Common myeloid progenitor, CD34-positive (primary cell): Measurements from ENCODE around the gene OR6Q1. TPM values are rescaled to one million over a fixed set of nuclear protein-coding genes. Genes with fewer than 3 reads are reported as not detected.
"Not testable (repeated sequence)": the region's sequence is repeated elsewhere in the genome, so short reads cannot be mapped to it uniquely, and the experiment has no call there.

Experiments
- CTCF ChIA-PET: fragments of 350-600 bp; sonication (Branson Sonifier 250); formaldehyde crosslinking; loops from one replicate; lab custom pipeline; 2021; ENCODE audit warnings: antibody characterized with exemption; lab: Charles Lee
- POLR2A ChIA-PET: fragments of 350-600 bp; sonication (Branson Sonifier 250); formaldehyde crosslinking; loops from one replicate; lab custom pipeline; 2021; ENCODE audit warnings: antibody characterized with exemption; lab: Charles Lee
- DNase-seq, 3 donors: peaks; one replicate each; pipeline versions ENCODE4 v3.0.0 to v3.0.0-alpha.2; 2013
- H3K27ac ChIP-seq, 2 experiments: 1 replicate in 1 of 2; 2 replicates in 1 of 2; pipeline ENCODE4 v1.7.0; 2013; ENCODE audit warnings: inconsistent platforms in 2 of 2, low read length in 2 of 2, mild to moderate bottlenecking in 2 of 2, low read depth in 1 of 2, moderate library complexity in 1 of 2; ENCODE audit not compliant: severe bottlenecking in 2 of 2, insufficient read depth in 1 of 2, poor library complexity in 1 of 2
- H3K27me3 ChIP-seq, 5 experiments: replicated peaks in 2 of 5; 1 replicate in 3 of 5; 2 replicates in 2 of 5; pipeline versions ENCODE4 v1.6.1 to v1.7.0; 2013; ENCODE audit warnings: low read length in 4 of 5, mild to moderate bottlenecking in 2 of 5, moderate library complexity in 2 of 5, inconsistent platforms in 1 of 5; ENCODE audit not compliant: insufficient read depth in 5 of 5, control insufficient read depth in 4 of 5
- H3K36me3 ChIP-seq, 4 experiments: 1 replicate in 2 of 4; 2 replicates in 2 of 4; pipeline versions ENCODE4 v1.6.1 to v1.7.0; 2013; ENCODE audit warnings: low read length in 3 of 4, control low read depth in 1 of 4, mild to moderate bottlenecking in 1 of 4; ENCODE audit not compliant: control insufficient read depth in 4 of 4, insufficient read depth in 4 of 4
- H3K4me1 ChIP-seq, 4 experiments: 1 replicate in 3 of 4; 2 replicates in 1 of 4; pipeline versions ENCODE4 v1.6.1 to v1.7.1; 2013; ENCODE audit warnings: low read length in 3 of 4, mild to moderate bottlenecking in 3 of 4, control low read depth in 1 of 4, inconsistent platforms in 1 of 4, moderate library complexity in 1 of 4; ENCODE audit not compliant: control insufficient read depth in 4 of 4, insufficient read depth in 4 of 4; ENCODE audit errors: control extremely low read depth in 1 of 4
- H3K4me3 ChIP-seq, 7 experiments: 1 replicate in 4 of 7; 2 replicates in 3 of 7; pipeline versions ENCODE4 v1.5.1 to v1.7.0; 2013; ENCODE audit warnings: mild to moderate bottlenecking in 7 of 7, low read length in 6 of 7, moderate library complexity in 6 of 7, inconsistent platforms in 2 of 7, low read depth in 2 of 7, control low read depth in 1 of 7; ENCODE audit not compliant: insufficient read depth in 4 of 7, control insufficient read depth in 1 of 7; ENCODE audit errors: extremely low read depth in 1 of 7
- H3K9me3 ChIP-seq, 5 experiments: 1 replicate in 4 of 5; 2 replicates in 1 of 5; pipeline versions ENCODE4 v1.6.1 to v1.7.1; 2013; ENCODE audit warnings: low read length in 4 of 5, mild to moderate bottlenecking in 2 of 5, inconsistent platforms in 1 of 5, low read depth in 1 of 5, moderate library complexity in 1 of 5; ENCODE audit not compliant: control insufficient read depth in 4 of 5, insufficient read depth in 2 of 5; ENCODE audit errors: control extremely low read depth in 1 of 5
- WGBS: methylation state at CpG from one replicate; pipeline ENCODE4 v1.1.5; 2013; ENCODE audit not compliant: insufficient coverage; 5-methylcytosine and 5-hydroxymethylcytosine counted together
- polyA plus RNA-seq: library from polyadenylated mRNA; unstranded; fragments of 120-200 nt; gene quantifications from one replicate; pipeline ENCODE4 v1.2.1, GENCODE V29; 2013

Gene OR6Q1
- polyA plus RNA-seq = not detected

DNA sequence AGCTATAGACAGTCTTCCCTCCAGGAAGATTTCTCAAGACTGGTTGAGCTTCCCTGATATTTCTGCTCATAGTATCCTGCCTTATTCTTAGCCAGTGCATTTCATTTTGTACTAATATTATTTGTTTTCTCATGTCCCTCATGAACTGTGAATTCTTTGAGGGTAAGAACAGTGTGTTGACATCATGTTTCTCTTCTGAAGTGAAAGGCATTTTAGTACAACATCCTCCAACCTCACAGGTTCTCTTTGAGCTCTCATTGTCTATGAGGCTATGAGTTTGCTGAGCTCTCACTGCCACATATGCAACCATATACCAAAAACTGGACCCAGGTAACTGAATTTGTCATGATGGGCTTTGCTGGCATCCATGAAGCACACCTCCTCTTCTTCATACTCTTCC, at the start of gene OR6Q1:
TSS of gene OR6Q1 (plus strand) at position 301 of the 400 bp plus-strand sequence. CDS start at position 301, 0 bp downstream.
- ChIA-PET POLR2A (no interaction called here), CTCF (no interaction called here)
- no peak within 1 kb of the TSS for H3K4me3 ChIP-seq
- H3K9me3 ChIP-seq = peaks cover 0 to 3% (median 0%) of the 10 kb centered on the region in 5 experiments
- H3K27me3 ChIP-seq = no peaks in the 10 kb centered on the region
- no peaks in the 10 kb centered on the region for H3K36me3 ChIP-seq
- H3K4me1 ChIP-seq = no peaks in the 10 kb centered on the region
- no peak within 1 kb of the TSS for H3K27ac ChIP-seq
- no peak for DNase-seq

GRCh38 chr11:57981536-57981935, 49.2 kb upstream of the OR6Q1 start:
- Histone ChIP-seq H3K27ac (no peak overlapping the region), H3K27me3 (no peaks in the 10 kb centered on the region), H3K4me3 (no peak overlapping the region), H3K36me3 (no peaks in the 10 kb centered on the region), H3K4me1 (no peaks in the 10 kb centered on the region), H3K9me3 (peaks cover 0 to 2% (median 0%) of the 10 kb centered on the region in 5 experiments)
- ChIA-PET CTCF (no interaction called here), POLR2A (no interaction called here)
- DNase-seq = no peak
- 100% methylated on average over 2 of the region's 3 CpGs for WGBS

GRCh38 chr11:57982776-57983175, 48.0 kb upstream of the OR6Q1 start:
- Histone ChIP-seq H3K27ac (no peak overlapping the region), H3K4me3 (no peak overlapping the region), H3K36me3 (no peaks in the 10 kb centered on the region), H3K9me3 (peaks cover 0 to 2% (median 0%) of the 10 kb centered on the region in 5 experiments), H3K27me3 (no peaks in the 10 kb centered on the region), H3K4me1 (no peaks in the 10 kb centered on the region)
- POLR2A ChIA-PET = no interaction called here
- 71% methylated on average over 3 of the region's 4 CpGs for WGBS
- CTCF ChIA-PET = no interaction called here
- DNase-seq = no peak

DNA sequence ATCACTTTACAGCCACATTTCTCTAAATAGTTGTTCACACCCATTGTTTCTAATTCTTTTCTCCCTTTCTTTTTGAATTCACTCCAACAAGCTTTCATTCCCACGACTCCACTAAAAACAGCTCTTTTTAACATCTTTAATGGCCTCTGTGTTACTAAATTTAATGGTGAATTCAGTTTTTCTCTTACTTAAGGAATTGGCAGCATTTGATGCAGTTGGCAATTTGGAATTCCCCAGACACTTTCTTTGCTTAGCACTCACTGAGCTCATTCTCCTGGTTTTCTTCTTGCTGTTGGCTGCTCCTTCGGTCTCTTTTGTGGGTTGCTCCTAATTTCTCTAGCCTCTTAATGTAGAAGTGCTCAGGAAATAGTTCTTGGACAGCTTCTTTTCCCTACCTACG, 47.6 kb upstream of the OR6Q1 start:
- H3K27ac ChIP-seq = no peak overlapping the region
- 100% methylated on average over 1 of the region's 3 CpGs for WGBS
- H3K4me3 ChIP-seq = no peak overlapping the region
- no peak for DNase-seq
- no peaks in the 10 kb centered on the region for H3K4me1 ChIP-seq
- no peaks in the 10 kb centered on the region for H3K36me3 ChIP-seq
- no peaks in the 10 kb centered on the region for H3K27me3 ChIP-seq
- ChIA-PET POLR2A (no interaction called here), CTCF (no interaction called here)
- H3K9me3 ChIP-seq = peaks cover 0 to 2% (median 0%) of the 10 kb centered on the region in 5 experiments

DNA sequence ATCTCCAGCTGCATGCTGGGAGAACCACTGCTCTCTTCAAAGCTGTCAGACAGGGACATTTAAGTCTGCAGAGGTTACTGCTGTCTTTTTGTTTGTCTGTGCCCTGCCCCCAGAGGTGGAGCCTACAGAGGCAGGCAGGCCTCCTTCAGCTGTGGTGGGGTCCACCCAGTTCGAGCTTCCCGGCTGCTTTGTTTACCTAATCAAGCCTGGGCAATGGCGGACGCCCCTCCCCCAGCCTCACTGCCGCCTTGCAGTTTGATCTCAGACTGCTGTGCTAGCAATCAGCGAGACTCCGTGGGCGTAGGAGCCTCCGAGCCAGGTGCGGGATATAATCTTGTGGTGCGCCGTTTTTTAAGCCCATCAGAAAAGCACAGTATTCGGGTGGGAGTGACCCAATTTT, 31.2 kb upstream of the OR6Q1 start:
- POLR2A ChIA-PET, H3K9me3 ChIP-seq, CTCF ChIA-PET, DNase-seq, H3K27ac ChIP-seq, H3K36me3 ChIP-seq, H3K27me3 ChIP-seq, H3K4me1 ChIP-seq, H3K4me3 ChIP-seq: not testable (repeated sequence)
- 37% methylated on average over 2 of the region's 13 CpGs for WGBS

GRCh38 chr11:58000021-58000420, 30.7 kb upstream of the OR6Q1 start:
- CTCF ChIA-PET, H3K9me3 ChIP-seq, H3K27ac ChIP-seq, DNase-seq, H3K4me1 ChIP-seq, H3K36me3 ChIP-seq, H3K27me3 ChIP-seq, POLR2A ChIA-PET, H3K4me3 ChIP-seq: not testable (repeated sequence)
- WGBS = 89% methylated on average over 5 of the region's 10 CpGs

DNA sequence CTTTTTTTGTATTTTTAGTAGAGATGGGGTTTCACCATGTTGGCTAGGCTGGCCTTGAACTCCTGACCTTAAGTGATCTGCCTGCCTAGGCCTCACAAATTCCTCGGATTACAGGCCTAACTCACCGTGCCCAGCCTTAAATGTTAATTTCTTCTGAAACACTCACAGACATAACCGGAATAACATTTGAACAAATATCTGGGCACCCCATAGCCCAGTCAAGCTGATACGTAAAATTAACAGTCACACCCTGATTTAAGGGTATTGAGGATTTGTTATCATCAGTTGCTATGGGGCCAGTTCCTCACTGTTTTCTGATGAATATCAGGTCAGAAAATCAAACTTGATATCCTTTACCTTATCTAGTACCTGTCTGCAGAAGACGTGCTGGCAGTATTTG, 30.1 kb upstream of the OR6Q1 start:
- 80% methylated on average over 5 of the region's 5 CpGs for WGBS
- peaks cover 0 to 5% (median 0%) of the 10 kb centered on the region in 4 experiments for H3K4me1 ChIP-seq
- no peak overlapping the region for H3K4me3 ChIP-seq
- CTCF ChIA-PET = no interaction called here
- H3K9me3 ChIP-seq = peaks cover 0 to 4% (median 2%) of the 10 kb centered on the region in 5 experiments
- POLR2A ChIA-PET = no interaction called here
- no peaks in the 10 kb centered on the region for H3K36me3 ChIP-seq
- no peak overlapping the region for H3K27ac ChIP-seq
- no peak for DNase-seq
- H3K27me3 ChIP-seq = no peaks in the 10 kb centered on the region
